Stimulated activated CD4-positive, alpha-beta T cell treated with anti-CD3 and anti-CD28 coated beads, Interleukin-12 subunit alpha, Interleukin-12 subunit beta, amount 100 ng/mL, for 4 hours (primary cell): ENCODE results near the gene LRRC38.
"Not testable (repeated sequence)": the region's sequence is repeated elsewhere in the genome, so short reads cannot be mapped to it uniquely, and the experiment has no call there.

ENCODE experiments used
- DNase-seq: peaks from one replicate; pipeline ENCODE4 v3.0.0-alpha.2; 2020

The LRRC38 gene

DNA sequence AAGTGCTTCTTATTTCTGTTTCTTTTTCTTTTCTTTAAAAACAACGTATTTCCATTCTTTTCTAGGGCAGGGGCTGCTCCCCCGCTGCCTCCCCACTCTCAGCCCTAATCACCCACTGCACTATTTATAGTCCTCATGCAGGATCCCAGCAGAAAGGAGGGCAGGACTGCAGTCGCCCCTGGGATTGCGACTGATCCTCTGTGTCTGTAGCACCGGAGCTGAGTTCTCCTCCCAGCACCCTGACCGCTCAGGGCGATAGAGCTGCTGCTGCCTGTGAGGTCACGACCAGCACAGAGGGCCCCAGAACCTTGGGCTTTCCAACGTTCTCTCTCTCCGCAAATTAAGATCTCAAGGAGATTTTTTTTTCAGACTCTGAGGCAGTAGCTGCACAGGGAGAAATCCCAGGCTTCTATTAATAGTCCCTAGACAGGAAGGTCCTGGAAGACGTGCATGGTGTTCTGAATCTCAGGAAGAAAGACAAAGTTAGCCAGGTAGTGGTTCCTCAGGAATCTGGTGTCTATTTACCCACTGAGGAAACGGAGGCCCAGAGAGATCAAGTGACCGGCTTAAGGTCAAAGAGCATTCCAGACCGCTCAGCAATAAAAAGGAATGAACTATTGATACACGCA lies 56.8 kb downstream of the LRRC38 start:
- DNase-seq, result no peak

DNA sequence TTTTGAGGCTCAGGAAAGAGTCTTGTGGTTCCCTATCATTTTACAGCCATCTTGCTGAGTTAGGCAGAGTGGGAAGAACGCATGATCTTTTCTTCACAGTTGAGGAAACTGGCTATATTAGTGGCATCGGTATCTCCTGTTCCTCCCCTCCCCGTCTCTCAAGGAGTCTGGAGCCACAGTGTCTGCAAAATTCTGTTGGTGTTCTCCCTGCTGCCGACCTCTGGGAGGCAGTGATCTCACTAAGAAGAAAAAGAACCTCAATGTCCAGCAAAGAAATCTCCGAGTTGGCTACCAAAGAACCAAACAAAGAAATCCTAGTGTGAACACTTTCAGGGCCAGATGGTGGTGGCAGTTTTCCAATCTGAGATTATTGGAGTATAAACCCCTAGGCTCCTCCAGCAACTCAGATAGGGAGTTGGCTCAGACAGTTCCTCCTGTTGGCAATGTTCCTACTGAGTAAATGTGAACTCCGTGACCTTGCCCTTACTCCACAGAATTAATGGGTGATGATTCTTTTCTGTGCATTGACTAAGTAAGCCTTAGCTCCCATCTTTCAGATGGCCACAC lies 62.3 kb downstream of the LRRC38 start:
- DNase-seq, result no peak

DNA sequence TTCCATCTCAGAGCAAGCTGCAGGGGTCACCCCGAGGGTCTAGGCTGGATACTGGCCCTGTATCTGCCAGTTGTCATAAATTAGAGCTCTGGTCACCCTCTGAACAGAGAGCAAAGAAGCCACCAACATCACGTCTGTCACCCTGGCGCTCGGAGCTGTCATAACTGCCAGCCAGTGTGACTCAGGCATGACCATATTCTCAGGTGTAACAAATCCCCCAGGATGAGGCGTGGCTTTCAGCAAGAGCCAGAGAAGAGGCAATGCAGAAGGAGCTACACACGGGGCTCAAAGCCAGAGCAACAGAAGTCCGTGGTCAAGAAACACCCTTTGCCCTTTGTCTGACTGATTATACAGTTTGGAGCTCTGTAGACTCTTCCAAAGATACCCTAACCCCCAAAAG lies 63.6 kb downstream of the LRRC38 start:
- no peak for DNase-seq

DNA sequence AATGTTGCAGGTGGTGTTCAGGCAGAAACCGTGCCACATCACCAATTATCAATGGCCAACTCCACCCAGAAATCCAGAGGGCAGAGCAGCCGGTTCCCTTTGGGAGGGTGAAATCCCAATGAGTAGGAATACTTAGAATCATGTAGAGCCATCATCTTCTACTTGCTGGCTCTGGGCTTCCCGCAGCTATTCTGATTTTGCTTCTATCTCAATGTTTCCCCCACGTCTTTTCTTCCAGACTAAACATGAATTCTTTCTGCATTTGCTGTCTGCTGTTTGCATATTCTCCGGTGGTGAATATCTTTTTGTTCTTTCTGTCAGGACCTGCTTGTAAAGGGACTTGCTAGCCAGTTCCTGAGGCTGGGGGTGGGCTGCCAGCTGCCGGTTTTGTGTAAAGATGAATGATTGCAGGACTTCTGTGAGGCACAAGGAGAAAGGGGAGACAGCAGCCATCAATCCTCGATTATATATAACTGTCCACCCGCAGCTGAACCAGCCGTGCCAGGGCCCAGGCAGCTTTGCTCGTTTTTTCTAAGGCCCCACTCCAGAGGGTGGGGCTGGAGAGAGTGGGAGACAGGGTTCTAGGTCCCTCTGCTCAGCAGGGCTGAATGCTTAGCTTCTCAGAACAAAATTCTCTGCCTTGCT lies 70.3 kb downstream of the LRRC38 start:
- DNase-seq, result no peak

DNA sequence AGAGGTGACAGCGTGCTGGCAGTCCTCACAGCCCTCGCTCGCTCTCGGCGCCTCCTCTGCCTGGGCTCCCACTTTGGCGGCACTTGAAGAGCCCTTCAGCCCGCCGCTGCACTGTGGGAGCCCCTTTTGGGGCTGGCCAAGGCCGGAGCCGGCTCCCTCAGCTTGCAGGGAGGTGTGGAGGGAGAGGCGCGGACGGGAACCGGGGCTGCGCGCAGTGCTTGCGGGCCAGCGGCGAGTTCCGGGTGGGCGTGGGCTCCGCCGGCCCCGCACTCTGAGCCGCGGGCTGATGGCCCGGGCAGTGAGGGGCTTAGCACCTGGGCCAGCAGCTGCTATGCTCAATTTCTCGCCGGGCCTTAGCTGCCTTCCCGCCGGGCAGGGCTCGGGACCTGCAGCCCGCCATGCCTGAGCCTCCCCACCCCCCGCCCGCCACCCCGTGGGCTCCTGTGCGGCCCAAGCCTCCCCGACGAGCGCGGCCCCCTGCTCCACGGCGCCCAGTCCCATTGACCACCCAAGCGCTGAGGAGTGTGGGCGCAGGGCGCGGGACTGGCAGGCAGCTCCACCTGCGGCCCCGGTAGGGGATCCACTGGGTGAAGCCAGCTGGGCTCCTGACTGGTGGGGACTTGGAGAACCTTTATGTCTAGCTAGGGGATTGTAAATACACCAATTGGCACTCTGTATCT lies 74.6 kb downstream of the LRRC38 start:
- DNase-seq, result not testable (repeated sequence)

DNA sequence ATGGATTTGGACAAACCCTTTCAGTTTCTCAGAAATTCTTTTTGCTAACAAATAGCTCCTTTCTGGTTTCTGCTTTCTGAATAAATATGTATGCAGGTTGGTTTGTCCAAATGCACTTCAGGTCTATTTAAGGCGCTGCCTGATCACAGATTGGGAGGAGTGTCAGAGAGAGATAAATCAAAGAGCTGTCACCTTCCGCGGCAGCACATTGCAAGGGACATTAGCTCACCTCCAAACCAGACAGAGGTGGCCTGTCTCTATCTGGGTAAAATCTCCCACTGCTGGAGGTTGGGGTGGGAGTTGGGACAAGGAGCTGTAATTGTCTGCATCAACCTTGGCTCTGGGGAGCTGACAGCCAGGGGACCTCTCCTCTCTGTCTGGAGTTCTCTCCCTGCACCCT lies 78.3 kb downstream of the LRRC38 start:
- no peak for DNase-seq

DNA sequence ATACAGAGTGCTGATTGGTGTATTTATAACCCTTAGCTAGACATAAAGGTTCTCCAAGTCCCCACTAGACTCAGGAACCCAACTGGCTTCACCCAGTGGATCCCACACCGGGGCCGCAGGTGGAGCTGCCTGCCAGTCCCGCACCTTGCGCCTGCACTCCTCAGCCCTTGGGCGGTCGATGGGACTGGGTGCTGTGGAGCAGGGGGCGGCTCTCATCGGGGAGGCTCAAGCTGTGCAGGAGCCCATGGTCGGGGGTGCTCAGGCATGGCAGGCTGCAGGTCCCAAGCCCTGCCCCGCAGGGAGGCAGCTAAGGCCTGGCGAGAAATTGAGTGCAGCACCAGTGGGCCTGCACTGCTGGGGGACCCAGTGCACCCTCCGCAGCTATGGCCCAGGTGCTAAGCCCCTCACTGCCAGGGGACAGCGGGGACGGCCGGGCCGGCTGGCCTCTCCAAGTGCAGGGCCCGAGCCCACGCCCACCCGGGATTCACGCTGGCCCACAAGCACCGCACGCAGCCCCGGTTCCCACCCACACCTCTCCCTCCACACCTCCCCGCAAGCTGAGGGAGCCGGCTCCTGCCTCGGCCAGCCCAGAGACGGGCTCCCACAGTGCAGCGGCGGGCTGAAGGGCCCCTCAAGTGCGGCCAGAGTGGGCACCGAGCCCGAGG lies 80.0 kb downstream of the LRRC38 start:
- not testable (repeated sequence) for DNase-seq

DNA sequence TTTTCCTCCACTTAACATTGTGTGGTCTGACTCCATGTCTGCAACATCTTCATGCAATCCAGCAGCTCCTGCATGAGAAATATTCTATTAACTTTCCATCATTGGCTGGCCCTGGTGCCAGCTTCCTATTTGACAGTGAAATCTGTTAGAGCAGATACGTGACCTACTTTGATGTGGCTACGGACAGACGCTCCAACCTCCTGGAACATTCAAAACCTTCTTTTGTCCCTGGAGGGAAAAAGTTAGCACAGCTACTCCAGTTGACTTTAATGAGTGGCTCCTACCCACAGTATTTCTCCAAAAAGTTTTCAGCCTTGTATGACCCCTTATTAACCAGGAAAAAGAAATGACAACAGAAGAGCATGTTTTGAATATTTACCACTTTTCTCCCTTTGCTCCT lies 81.6 kb downstream of the LRRC38 start:
- DNase-seq, result no peak

DNA sequence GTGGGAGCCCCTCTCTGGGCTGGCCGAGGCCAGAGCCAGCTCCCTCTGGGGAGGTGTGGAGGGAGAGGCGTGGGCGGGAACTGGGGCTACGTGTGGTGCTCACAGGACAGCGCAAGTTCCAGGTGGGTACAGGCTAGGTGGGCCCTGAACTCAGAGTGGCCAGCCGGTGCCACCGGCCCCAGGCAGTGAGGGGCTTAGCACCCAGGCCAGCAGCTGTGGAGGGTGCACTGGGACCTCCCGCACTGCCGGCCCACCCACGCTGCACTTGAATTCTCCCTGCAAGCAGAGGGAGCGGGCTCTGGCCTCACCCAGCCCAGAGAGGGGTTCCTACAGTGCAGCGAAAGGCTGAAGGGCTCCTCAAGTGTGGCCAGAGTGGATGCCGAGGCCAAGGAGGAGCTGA lies 83.3 kb downstream of the LRRC38 start:
- DNase-seq, result no peak
